NT2/D1 (cell line): ENCODE measurements around the gene CAPN15.

Experiments
- SUZ12 ChIP-seq: IDR thresholded peaks from 2 replicates; pipeline ENCODE4 v1.6.1; 2011; ENCODE audit not compliant: insufficient read length, insufficient read depth; ENCODE audit errors: extremely low read depth
- YY1 ChIP-seq: IDR thresholded peaks from 2 replicates; pipeline ENCODE4 v1.6.1; 2011; ENCODE audit not compliant: insufficient read length, insufficient read depth
- ZNF274 ChIP-seq: IDR thresholded peaks from 2 replicates; pipeline ENCODE4 v1.6.1; 2011; ENCODE audit warnings: mild to moderate bottlenecking, low read depth, low read length

- TF ChIP-seq SUZ12 (no peak), ZNF274 (no peak), YY1 (no peak)
Observed at GRCh38 chr16:580946-581498, 53.5 kb downstream of the CAPN15 start.
